Astrocyte (in vitro differentiated cells and primary cell): ENCODE data around the gene TDRD12. TPM values are rescaled to one million over a fixed set of nuclear protein-coding genes. Genes with fewer than 3 reads are reported as not detected.
"Not testable (repeated sequence)": the region's sequence is repeated elsewhere in the genome, so short reads cannot be mapped to it uniquely, and the experiment has no call there.

ENCODE experiments used
- DNase-seq: peaks from one replicate; pipeline ENCODE4 v3.0.0-alpha.2; 2010; ENCODE audit warnings: low read depth
- FAIRE-seq: peaks from 2 replicates; lab custom pipeline; 2011; peaks lifted over from hg19 to GRCh38; lab: Jason Lieb, UNC
- H2AFZ ChIP-seq: 2 replicates; pipeline ENCODE4 v1.6.0; 2012; ENCODE audit warnings: low read depth, low read length, inconsistent platforms
- H3K27ac ChIP-seq: 2 replicates; pipeline ENCODE4 v1.5.1; 2011; ENCODE audit warnings: low read depth, low read length, inconsistent platforms
- H3K27me3 ChIP-seq: 2 replicates; pipeline ENCODE4 v1.6.0; 2011; ENCODE audit warnings: low read length, inconsistent platforms; ENCODE audit not compliant: insufficient read depth
- H3K36me3 ChIP-seq: 2 replicates; pipeline ENCODE4 v1.5.1; 2011; ENCODE audit warnings: low read length, inconsistent platforms; ENCODE audit not compliant: insufficient read depth
- H3K4me1 ChIP-seq: 2 replicates; pipeline ENCODE4 v1.5.1; 2011; ENCODE audit warnings: low read length, inconsistent platforms; ENCODE audit not compliant: insufficient read depth
- H3K4me2 ChIP-seq: 2 replicates; pipeline ENCODE4 v1.6.0; 2012; ENCODE audit warnings: low read length, inconsistent platforms
- H3K4me3 ChIP-seq: 2 replicates; pipeline ENCODE4 v1.5.1; 2011; ENCODE audit warnings: low read depth, mild to moderate bottlenecking, low read length, inconsistent platforms; ENCODE audit not compliant: insufficient read depth
- H3K79me2 ChIP-seq: 2 replicates; pipeline ENCODE4 v1.6.0; 2012; ENCODE audit warnings: mild to moderate bottlenecking, low read length, inconsistent platforms; ENCODE audit not compliant: insufficient read depth
- H3K9ac ChIP-seq: 2 replicates; pipeline ENCODE4 v1.6.0; 2012; ENCODE audit warnings: mild to moderate bottlenecking, low read length, inconsistent platforms
- H3K9me3 ChIP-seq: 2 replicates; pipeline ENCODE4 v1.5.1; 2012; ENCODE audit warnings: low read depth, mild to moderate bottlenecking, low read length, inconsistent platforms; ENCODE audit not compliant: insufficient read depth
- H4K20me1 ChIP-seq: 2 replicates; pipeline ENCODE4 v1.6.0; 2012; ENCODE audit warnings: low read length, inconsistent platforms; ENCODE audit not compliant: insufficient read depth
- H3K27ac Mint-ChIP-seq: one replicate; pipeline ENCODE4 v1.8.0; 2021; ENCODE audit warnings: mild to moderate bottlenecking, mixed read lengths; ENCODE audit not compliant: unreplicated experiment
- H3K27me3 Mint-ChIP-seq: one replicate; pipeline ENCODE4 v1.8.0; 2021; ENCODE audit warnings: low read depth, mixed read lengths; ENCODE audit not compliant: unreplicated experiment
- H3K36me3 Mint-ChIP-seq: one replicate; pipeline ENCODE4 v1.8.0; 2021; ENCODE audit warnings: low read depth, mixed read lengths; ENCODE audit not compliant: unreplicated experiment
- H3K4me1 Mint-ChIP-seq: one replicate; pipeline ENCODE4 v1.8.0; 2021; ENCODE audit warnings: low read depth, mixed read lengths; ENCODE audit not compliant: unreplicated experiment
- H3K4me3 Mint-ChIP-seq: one replicate; pipeline ENCODE4 v1.8.0; 2021; ENCODE audit warnings: mild to moderate bottlenecking, moderate library complexity, mixed read lengths; ENCODE audit not compliant: unreplicated experiment
- H3K9me3 Mint-ChIP-seq: one replicate; pipeline ENCODE4 v1.8.0; 2021; ENCODE audit warnings: mild to moderate bottlenecking, mixed read lengths; ENCODE audit not compliant: unreplicated experiment
- total RNA-seq: library from RNA; stranded (reverse); gene quantifications from 2 replicates; pipeline ENCODE4 v1.2.1, GENCODE V29; 2021

Gene TDRD12
- total RNA-seq, 1 donor from 2014 or later: not detected

- not testable (repeated sequence) for H3K27me3 Mint-ChIP-seq, H2AFZ ChIP-seq, H3K4me3 Mint-ChIP-seq, H3K9ac ChIP-seq, H3K4me1 Mint-ChIP-seq, H3K36me3 ChIP-seq, H3K36me3 Mint-ChIP-seq, H3K4me3 ChIP-seq, H3K9me3 ChIP-seq, H3K27ac ChIP-seq, H3K27ac Mint-ChIP-seq, H3K27me3 ChIP-seq, H3K4me2 ChIP-seq, DNase-seq, FAIRE-seq, H3K9me3 Mint-ChIP-seq
- Histone ChIP-seq H4K20me1 (peaks cover 20% of the 10 kb centered on the region), H3K79me2 (peaks cover 60% of the 10 kb centered on the region), H3K4me1 (peaks cover 14% of the 10 kb centered on the region)
Observed at GRCh38 chr19:32694851-32695250, 24.7 kb upstream of the TDRD12 start.

- not testable (repeated sequence) for H3K4me3 Mint-ChIP-seq, H3K27ac ChIP-seq, H3K9ac ChIP-seq, FAIRE-seq, H3K4me1 Mint-ChIP-seq, H3K4me2 ChIP-seq, H2AFZ ChIP-seq, H3K36me3 ChIP-seq, DNase-seq, H3K9me3 Mint-ChIP-seq, H3K4me3 ChIP-seq, H3K27me3 Mint-ChIP-seq, H3K27ac Mint-ChIP-seq, H3K27me3 ChIP-seq, H3K9me3 ChIP-seq
- peaks cover 21% of the 10 kb centered on the region for H4K20me1 ChIP-seq
- H3K36me3 Mint-ChIP-seq: peaks cover 12% of the 10 kb centered on the region
- H3K4me1 ChIP-seq: peaks cover 14% of the 10 kb centered on the region
- peaks cover 60% of the 10 kb centered on the region for H3K79me2 ChIP-seq
Observed at GRCh38 chr19:32695506-32695905, 24.1 kb upstream of the TDRD12 start.

- H3K36me3 ChIP-seq, H2AFZ ChIP-seq, H3K4me1 ChIP-seq, H3K9me3 ChIP-seq, H3K9ac ChIP-seq, FAIRE-seq, DNase-seq, H3K4me2 ChIP-seq, H3K27me3 ChIP-seq, H3K4me3 ChIP-seq, H3K27me3 Mint-ChIP-seq, H3K9me3 Mint-ChIP-seq, H3K4me1 Mint-ChIP-seq, H3K27ac Mint-ChIP-seq, H3K4me3 Mint-ChIP-seq, H3K27ac ChIP-seq: not testable (repeated sequence)
- H3K36me3 Mint-ChIP-seq: peaks cover 12% of the 10 kb centered on the region
- Histone ChIP-seq H4K20me1 (peaks cover 32% of the 10 kb centered on the region), H3K79me2 (peaks cover 68% of the 10 kb centered on the region)
Observed at GRCh38 chr19:32696771-32697170, 22.8 kb upstream of the TDRD12 start.

- not testable (repeated sequence) for H2AFZ ChIP-seq, H3K27ac ChIP-seq, H3K9ac ChIP-seq, FAIRE-seq, H3K4me3 ChIP-seq, DNase-seq, H3K9me3 ChIP-seq, H3K36me3 ChIP-seq, H3K27me3 Mint-ChIP-seq, H3K4me3 Mint-ChIP-seq, H3K4me1 ChIP-seq, H3K27me3 ChIP-seq, H3K9me3 Mint-ChIP-seq, H3K4me2 ChIP-seq, H3K27ac Mint-ChIP-seq, H3K4me1 Mint-ChIP-seq
- peaks cover 36% of the 10 kb centered on the region for H4K20me1 ChIP-seq
- H3K36me3 Mint-ChIP-seq: peaks cover 17% of the 10 kb centered on the region
- H3K79me2 ChIP-seq: peaks cover 52% of the 10 kb centered on the region
Observed at GRCh38 chr19:32700129-32700528, 19.4 kb upstream of the TDRD12 start.
